Muscle layer of duodenum (tissue), 2 donors: ENCODE results near the gene FAR2.
"Not testable (repeated sequence)": the region's sequence is repeated elsewhere in the genome, so short reads cannot be mapped to it uniquely, and the experiment has no call there.

Experiments
- H3K27ac ChIP-seq: one replicate; pipeline ENCODE4 v1.7.0; 2013; ENCODE audit warnings: mild to moderate bottlenecking, low read length
- H3K27me3 ChIP-seq: one replicate; pipeline ENCODE4 v1.7.0; 2013; ENCODE audit warnings: low read depth, mild to moderate bottlenecking, control low read depth, low read length
- H3K36me3 ChIP-seq, 2 donors: one replicate each; pipeline ENCODE4 v1.7.0; 2013; ENCODE audit warnings: low read length in 2 of 2, control low read depth in 1 of 2, mild to moderate bottlenecking in 1 of 2; ENCODE audit not compliant: insufficient read depth in 2 of 2, control insufficient read depth in 1 of 2
- H3K4me1 ChIP-seq, 2 donors: one replicate each; pipeline ENCODE4 v1.7.0; 2013; ENCODE audit warnings: low read length in 2 of 2, mild to moderate bottlenecking in 2 of 2, control low read depth in 1 of 2, moderate library complexity in 1 of 2; ENCODE audit not compliant: insufficient read depth in 2 of 2, control insufficient read depth in 1 of 2
- H3K4me3 ChIP-seq, 2 donors: one replicate each; pipeline ENCODE4 v1.7.0; 2013; ENCODE audit warnings: low read length in 2 of 2, low read depth in 1 of 2, mild to moderate bottlenecking in 1 of 2
- H3K9me3 ChIP-seq, 2 donors: one replicate each; pipeline ENCODE4 v1.7.0; 2013; ENCODE audit warnings: low read length in 2 of 2, control low read depth in 1 of 2, mild to moderate bottlenecking in 1 of 2; ENCODE audit not compliant: control insufficient read depth in 1 of 2
- donor health status: healthy.

The FAR2 gene

GRCh38 chr12:29346769-29347421, 197.8 kb downstream of the FAR2 start:
- Histone ChIP-seq H3K9me3 (no peaks in the 10 kb centered on the region), H3K27me3 (no peaks in the 10 kb centered on the region), H3K36me3 (peaks cover 26% of the 10 kb centered on the region in 2 donors), H3K4me3 (no peak overlapping the region), H3K27ac (no peak overlapping the region), H3K4me1 (no peaks in the 10 kb centered on the region)

GRCh38 chr12:29350080-29350479, 201.0 kb downstream of the FAR2 start:
- no peaks in the 10 kb centered on the region for H3K27me3 ChIP-seq
- no peak overlapping the region for H3K4me3 ChIP-seq
- no peaks in the 10 kb centered on the region for H3K9me3 ChIP-seq
- H3K36me3 ChIP-seq: peaks cover 15 to 19% of the 10 kb centered on the region in 2 donors
- H3K4me1 ChIP-seq: no peaks in the 10 kb centered on the region
- H3K27ac ChIP-seq: no peak overlapping the region

GRCh38 chr12:29354954-29355353, 205.9 kb downstream of the FAR2 start:
- H3K36me3 ChIP-seq: peaks cover 15 to 23% of the 10 kb centered on the region in 2 donors
- H3K9me3 ChIP-seq: no peaks in the 10 kb centered on the region
- H3K4me1 ChIP-seq: no peaks in the 10 kb centered on the region
- no peak overlapping the region for H3K4me3 ChIP-seq
- H3K27ac ChIP-seq: no peak overlapping the region
- no peaks in the 10 kb centered on the region for H3K27me3 ChIP-seq

- no peaks in the 10 kb centered on the region for H3K4me1 ChIP-seq
- peaks cover 13 to 31% of the 10 kb centered on the region in 2 donors for H3K36me3 ChIP-seq
- no peaks in the 10 kb centered on the region for H3K9me3 ChIP-seq
Measured at GRCh38 chr12:29365091-29365490, 216.0 kb downstream of the FAR2 start.

GRCh38 chr12:29374012-29374411, 224.9 kb downstream of the FAR2 start:
- Histone ChIP-seq H3K27ac (no peak overlapping the region), H3K36me3 (peaks cover 2 to 14% of the 10 kb centered on the region in 2 donors), H3K27me3 (no peaks in the 10 kb centered on the region), H3K9me3 (no peaks in the 10 kb centered on the region), H3K4me3 (no peak overlapping the region), H3K4me1 (peaks cover 0 to under 1% of the 10 kb centered on the region in 2 donors)

More at GRCh38 chr12:29365091-29365490, 216.0 kb downstream of the FAR2 start:
- no peaks in the 10 kb centered on the region for H3K27me3 ChIP-seq
- no peak overlapping the region for H3K4me3 ChIP-seq
- no peak overlapping the region for H3K27ac ChIP-seq

- no peak overlapping the region for H3K27ac ChIP-seq
- H3K4me1 ChIP-seq: peaks cover 4 to 10% of the 10 kb centered on the region in 2 donors
Measured at GRCh38 chr12:29374913-29375312, 225.8 kb downstream of the FAR2 start.

GRCh38 chr12:29376118-29376517, 227.0 kb downstream of the FAR2 start:
- H3K27me3 ChIP-seq: no peaks in the 10 kb centered on the region
- peaks cover 0 to 4% of the 10 kb centered on the region in 2 donors for H3K36me3 ChIP-seq
- H3K9me3 ChIP-seq: no peaks in the 10 kb centered on the region
- no peak overlapping the region for H3K4me3 ChIP-seq
- H3K27ac ChIP-seq: no peak overlapping the region
- H3K4me1 ChIP-seq: peaks cover 4 to 14% of the 10 kb centered on the region in 2 donors

More at GRCh38 chr12:29374913-29375312, 225.8 kb downstream of the FAR2 start:
- no peaks in the 10 kb centered on the region for H3K27me3 ChIP-seq
- no peak overlapping the region for H3K4me3 ChIP-seq
- peaks cover 0 to 5% of the 10 kb centered on the region in 2 donors for H3K36me3 ChIP-seq
- no peaks in the 10 kb centered on the region for H3K9me3 ChIP-seq

GRCh38 chr12:29380536-29381523, 231.8 kb downstream of the FAR2 start, which contains the start of gene ERGIC2:
TSS of gene ERGIC2 (minus strand) at chr12:29381172. CDS start at chr12:29371633, 9,539 bp downstream.
- peak within 1 kb of the TSS; percentile 89 to 100 for H3K4me3 ChIP-seq
- H3K9me3 ChIP-seq: no peaks in the 10 kb centered on the region
- no peaks in the 10 kb centered on the region for H3K36me3 ChIP-seq
- no peaks in the 10 kb centered on the region for H3K27me3 ChIP-seq
- peaks cover 4 to 14% of the 10 kb centered on the region in 2 donors for H3K4me1 ChIP-seq
- H3K27ac ChIP-seq: peak within 1 kb of the TSS; percentile 98

- H3K9me3 ChIP-seq: no peaks in the 10 kb centered on the region
Measured at GRCh38 chr12:29382251-29382650, 233.2 kb downstream of the FAR2 start.

GRCh38 chr12:29385194-29385593, 236.1 kb downstream of the FAR2 start:
- not testable (repeated sequence) for H3K4me1 ChIP-seq, H3K4me3 ChIP-seq, H3K27ac ChIP-seq, H3K36me3 ChIP-seq, H3K9me3 ChIP-seq, H3K27me3 ChIP-seq

More at GRCh38 chr12:29382251-29382650, 233.2 kb downstream of the FAR2 start:
- Histone ChIP-seq H3K27ac (no peak overlapping the region), H3K4me3 (no peak overlapping the region), H3K36me3 (no peaks in the 10 kb centered on the region), H3K27me3 (no peaks in the 10 kb centered on the region), H3K4me1 (peaks cover 4 to 14% of the 10 kb centered on the region in 2 donors)
